Measurements from ENCODE around the gene ALLC.

Gene ALLC

GRCh38 chr2:3745920-3746319, 87.9 kb downstream of the ALLC start:
- Histone ChIP-seq H3K9ac (ENCODE audit: low read depth, low read length, poor library complexity, severe bottlenecking) (no peak overlapping the region), H3F3A (ENCODE audit: low read depth) (no peaks in the 10 kb centered on the region), H3K4me2 (ENCODE audit: low read depth, low read length, poor library complexity, severe bottlenecking) (no peak overlapping the region), H3K9me2 (replicated peaks; ENCODE audit: low read depth, low read length) (no peaks in the 10 kb centered on the region), H3K4me1 (ENCODE audit: insufficient read depth, low read length, poor library complexity, severe bottlenecking) (no peaks in the 10 kb centered on the region), H3K79me2 (ENCODE audit: insufficient read depth, low read length) (no peaks in the 10 kb centered on the region), H3K36me3 (ENCODE audit: insufficient read depth, low read length) (no peaks in the 10 kb centered on the region), H3K27me3 (ENCODE audit: insufficient read depth, low read length, poor library complexity, severe bottlenecking) (no peaks in the 10 kb centered on the region), H3K9me3 (ENCODE audit: insufficient read depth, low read depth, low read length) (no peaks in the 10 kb centered on the region), H2AFZ (ENCODE audit: low read length) (no peak overlapping the region), H3K4me3 (ENCODE audit: low read length, poor library complexity, severe bottlenecking) (no peak overlapping the region), H4K20me1 (ENCODE audit: insufficient read depth, low read length, poor library complexity, severe bottlenecking) (no peaks in the 10 kb centered on the region)
- TF ChIP-seq EZH2phosphoT487 (IDR thresholded peaks at IDR 0.05; ENCODE audit: borderline replicate concordance) (no peak), CTCF (conservative IDR thresholded peaks at IDR 0.05; ENCODE audit: low read length) (no peak)

- H3K36me3 ChIP-seq (ENCODE audit: insufficient read depth, low read length): no peaks in the 10 kb centered on the region
- no peak overlapping the region for H3K4me2 ChIP-seq (ENCODE audit: low read depth, low read length, poor library complexity, severe bottlenecking)
- no peaks in the 10 kb centered on the region for H3K9me3 ChIP-seq (ENCODE audit: insufficient read depth, low read depth, low read length)
- H3K27me3 ChIP-seq (ENCODE audit: insufficient read depth, low read length, poor library complexity, severe bottlenecking): no peaks in the 10 kb centered on the region
- no peak overlapping the region for H3K4me3 ChIP-seq (ENCODE audit: low read length, poor library complexity, severe bottlenecking)
- no peaks in the 10 kb centered on the region for H3K4me1 ChIP-seq (ENCODE audit: insufficient read depth, low read length, poor library complexity, severe bottlenecking)
- no peaks in the 10 kb centered on the region for H3K9me2 ChIP-seq (replicated peaks; ENCODE audit: low read depth, low read length)
- H3K9ac ChIP-seq (ENCODE audit: low read depth, low read length, poor library complexity, severe bottlenecking): no peak overlapping the region
- H3K79me2 ChIP-seq (ENCODE audit: insufficient read depth, low read length): no peaks in the 10 kb centered on the region
- TF ChIP-seq EZH2phosphoT487 (IDR thresholded peaks at IDR 0.05; ENCODE audit: borderline replicate concordance): no peak
- TF ChIP-seq CTCF (conservative IDR thresholded peaks at IDR 0.05; ENCODE audit: low read length): no peak
- no peaks in the 10 kb centered on the region for H4K20me1 ChIP-seq (ENCODE audit: insufficient read depth, low read length, poor library complexity, severe bottlenecking)
- H2AFZ ChIP-seq (ENCODE audit: low read length): no peak overlapping the region
- H3F3A ChIP-seq (ENCODE audit: low read depth): no peaks in the 10 kb centered on the region
Measured at GRCh38 chr2:3747032-3747654, 89.1 kb downstream of the ALLC start.

- no peak overlapping the region for H3K9ac ChIP-seq (ENCODE audit: low read depth, low read length, poor library complexity, severe bottlenecking)
- TF ChIP-seq EZH2phosphoT487 (IDR thresholded peaks at IDR 0.05; ENCODE audit: borderline replicate concordance) (no peak), CTCF (conservative IDR thresholded peaks at IDR 0.05; ENCODE audit: low read length) (no peak)
- H3F3A ChIP-seq (ENCODE audit: low read depth): no peaks in the 10 kb centered on the region
- no peak overlapping the region for H3K4me2 ChIP-seq (ENCODE audit: low read depth, low read length, poor library complexity, severe bottlenecking)
- no peaks in the 10 kb centered on the region for H3K4me1 ChIP-seq (ENCODE audit: insufficient read depth, low read length, poor library complexity, severe bottlenecking)
- no peaks in the 10 kb centered on the region for H3K79me2 ChIP-seq (ENCODE audit: insufficient read depth, low read length)
- no peak overlapping the region for H3K4me3 ChIP-seq (ENCODE audit: low read length, poor library complexity, severe bottlenecking)
- no peaks in the 10 kb centered on the region for H3K36me3 ChIP-seq (ENCODE audit: insufficient read depth, low read length)
- no peaks in the 10 kb centered on the region for H3K9me2 ChIP-seq (replicated peaks; ENCODE audit: low read depth, low read length)
- H4K20me1 ChIP-seq (ENCODE audit: insufficient read depth, low read length, poor library complexity, severe bottlenecking): no peaks in the 10 kb centered on the region
- H2AFZ ChIP-seq (ENCODE audit: low read length): no peak overlapping the region
- H3K27me3 ChIP-seq (ENCODE audit: insufficient read depth, low read length, poor library complexity, severe bottlenecking): no peaks in the 10 kb centered on the region
- H3K9me3 ChIP-seq (ENCODE audit: insufficient read depth, low read depth, low read length): no peaks in the 10 kb centered on the region
Measured at GRCh38 chr2:3747826-3748225, 89.8 kb downstream of the ALLC start.

All from Loucy (cell line).